AG04449 (cell line): ENCODE results near the gene FRMPD4.

Experiments
- CTCF ChIA-PET: fragments of 350-600 bp; formaldehyde crosslinking; extraction: SDS; loops from one replicate; lab custom pipeline; 2021; ENCODE audit warnings: antibody characterized with exemption; lab: Yijun Ruan, JAX
- POLR2A ChIA-PET: fragments of 400-600, 350-600 bp; formaldehyde crosslinking; extraction: SDS; loops from one replicate; lab custom pipeline; 2020; ENCODE audit warnings: antibody characterized with exemption, inconsistent platforms; lab: Yijun Ruan, JAX
- DNase-seq: peaks from one replicate; pipeline ENCODE4 v3.0.0-alpha.2; 2010; ENCODE audit warnings: low read depth, low spot score
- H3K4me3 ChIP-seq: 2 replicates; pipeline ENCODE4 v1.5.1; 2011; ENCODE audit warnings: low read depth, mild to moderate bottlenecking, control low read depth, low read length
- CTCF ChIP-seq: IDR thresholded peaks from one replicate; pipeline ENCODE4 v1.5.1; 2011; ENCODE audit warnings: mild to moderate bottlenecking, moderate library complexity, low read length, control low read depth, inconsistent platforms; ENCODE audit not compliant: insufficient read depth; ENCODE audit errors: missing control alignments

FRMPD4 gene

GRCh38 chrX:12440246-12440645 is 302.0 kb downstream of the FRMPD4 start:
- POLR2A ChIA-PET, result no interaction called here
- DNase-seq, result no peak
- H3K4me3 ChIP-seq, result no peak overlapping the region
- CTCF ChIA-PET, result interaction anchor here (1.6 kb wide), 1 partner anchor 17 kb away, joined by 3 read pairs; no protein-coding TSS in a partner anchor
- TF ChIP-seq CTCF, result no peak

GRCh38 chrX:12441381-12442128 is 303.3 kb downstream of the FRMPD4 start:
- TF ChIP-seq CTCF, result peak; percentile 14
- DNase-seq, result peak; percentile 56
- CTCF ChIA-PET, result interaction anchor here (0.7 to 1.6 kb wide), 2 partner anchors 18 to 19 kb away, joined by 3 read pairs; no protein-coding TSS in a partner anchor
- POLR2A ChIA-PET, result no interaction called here
- H3K4me3 ChIP-seq, result no peak overlapping the region

GRCh38 chrX:12443534-12444098 is 305.3 kb downstream of the FRMPD4 start:
- CTCF ChIA-PET, result no interaction called here
- POLR2A ChIA-PET, result no interaction called here
- no peak for TF ChIP-seq CTCF
- H3K4me3 ChIP-seq, result no peak overlapping the region
- no peak for DNase-seq

- ChIA-PET POLR2A (no interaction called here), CTCF (interaction anchor here (2.1 kb wide), 1 partner anchor 366 kb away, joined by 9 read pairs; no protein-coding TSS in a partner anchor)
- H3K4me3 ChIP-seq, result no peak overlapping the region
- TF ChIP-seq CTCF, result no peak
- no peak for DNase-seq
These were observed 308.2 kb downstream of the FRMPD4 start for GRCh38 chrX:12446342-12447075.

- ChIA-PET POLR2A (no interaction called here), CTCF (interaction anchor here (0.9 to 2.1 kb wide), 2 partner anchors 367 to 676 kb away, joined by 3 to 9 read pairs; no protein-coding TSS in a partner anchor)
- DNase-seq, result peak; percentile 76
- no peak overlapping the region for H3K4me3 ChIP-seq
- TF ChIP-seq CTCF, result peak; percentile 18
These were observed 309.3 kb downstream of the FRMPD4 start for GRCh38 chrX:12447448-12448064.

- POLR2A ChIA-PET, result no interaction called here
- TF ChIP-seq CTCF, result no peak
- CTCF ChIA-PET, result no interaction called here
- no peak overlapping the region for H3K4me3 ChIP-seq
- DNase-seq, result no peak
These were observed 314.0 kb downstream of the FRMPD4 start for GRCh38 chrX:12452268-12452667.
